Osteoblast (primary cell): ENCODE results near the gene PI4KA. TPM values are rescaled to one million over a fixed set of nuclear protein-coding genes. Genes with fewer than 3 reads are reported as not detected.

ENCODE experiments used
- DNase-seq: peaks from one replicate; pipeline ENCODE4 v3.0.0; 2011; ENCODE audit warnings: low spot score, mixed read lengths; ENCODE audit not compliant: insufficient read length; ENCODE audit errors: missing footprints
- H2AFZ ChIP-seq: 2 replicates; pipeline ENCODE4 v1.6.0; 2011; ENCODE audit warnings: mild to moderate bottlenecking, low read length
- H3K27ac ChIP-seq: 2 replicates; pipeline ENCODE4 v1.5.1; 2011; ENCODE audit warnings: mild to moderate bottlenecking, low read depth, low read length, moderate library complexity
- H3K27me3 ChIP-seq: 2 replicates; pipeline ENCODE4 v1.6.0; 2012; ENCODE audit warnings: mild to moderate bottlenecking, control low read depth, inconsistent platforms, low read length, moderate library complexity; ENCODE audit not compliant: insufficient read depth
- H3K36me3 ChIP-seq: 2 replicates; pipeline ENCODE4 v1.5.1; 2011; ENCODE audit warnings: mild to moderate bottlenecking, low read length, control low read depth, moderate library complexity; ENCODE audit not compliant: insufficient read depth
- H3K4me1 ChIP-seq: 2 replicates; pipeline ENCODE4 v1.5.1; 2011; ENCODE audit warnings: mild to moderate bottlenecking, low read length, control low read depth, moderate library complexity; ENCODE audit not compliant: insufficient read depth
- H3K4me2 ChIP-seq: 2 replicates; pipeline ENCODE4 v1.6.0; 2011; ENCODE audit warnings: mild to moderate bottlenecking, low read length; ENCODE audit not compliant: insufficient read depth
- H3K4me3 ChIP-seq: fragments of 200-600 bp; sonication (generic); 3 replicates; pipeline ENCODE4 v1.5.1; 2012; ENCODE audit warnings: mild to moderate bottlenecking, low read length, inconsistent platforms; ENCODE audit not compliant: insufficient read depth
- H3K79me2 ChIP-seq: 2 replicates; pipeline ENCODE4 v1.6.0; 2012; ENCODE audit warnings: mild to moderate bottlenecking, low read length, control low read depth, inconsistent platforms; ENCODE audit not compliant: insufficient read depth
- H3K9me3 ChIP-seq: 2 replicates; pipeline ENCODE4 v1.5.1; 2011; ENCODE audit warnings: low read depth, low read length, control low read depth
- H4K20me1 ChIP-seq: 2 replicates; pipeline ENCODE4 v1.6.0; 2012; ENCODE audit warnings: mild to moderate bottlenecking, low read length, control low read depth; ENCODE audit not compliant: insufficient read depth
- CTCF ChIP-seq: IDR thresholded peaks from 2 replicates; pipeline ENCODE4 v1.5.1; 2011; ENCODE audit warnings: mild to moderate bottlenecking, low read depth, low read length, moderate library complexity; ENCODE audit errors: extremely low read depth
- total RNA-seq: library from RNA; depleted of rRNA; stranded (reverse); fragments of >200 nt; gene quantifications from 2 replicates; pipeline ENCODE4 v1.2.3, GENCODE V29; 2012

Gene PI4KA
- total RNA-seq, 1 donor: 61.9 TPM

- Histone ChIP-seq H3K27ac (no peak overlapping the region), H2AFZ (no peak overlapping the region), H3K4me3 (no peak overlapping the region), H3K36me3 (peaks cover 54% of the 10 kb centered on the region), H3K4me1 (peaks cover 3% of the 10 kb centered on the region), H3K9me3 (no peaks in the 10 kb centered on the region), H3K79me2 (no peaks in the 10 kb centered on the region), H3K4me2 (no peak overlapping the region), H3K27me3 (no peaks in the 10 kb centered on the region), H4K20me1 (no peaks in the 10 kb centered on the region)
- DNase-seq: no peak
- TF ChIP-seq CTCF: no peak
These were observed 61.9 kb downstream of the PI4KA start for GRCh38 chr22:20796731-20797130.

GRCh38 chr22:20794650-20795413 is 63.8 kb downstream of the PI4KA start:
- no peak for TF ChIP-seq CTCF
- no peak for DNase-seq
- H3K9me3 ChIP-seq: no peaks in the 10 kb centered on the region
- no peaks in the 10 kb centered on the region for H3K27me3 ChIP-seq
- H3K4me1 ChIP-seq: peaks cover 3% of the 10 kb centered on the region
- no peak overlapping the region for H3K27ac ChIP-seq
- peaks cover 50% of the 10 kb centered on the region for H3K36me3 ChIP-seq
- H4K20me1 ChIP-seq: no peaks in the 10 kb centered on the region
- no peak overlapping the region for H3K4me2 ChIP-seq
- H3K79me2 ChIP-seq: no peaks in the 10 kb centered on the region
- H3K4me3 ChIP-seq: no peak overlapping the region
- no peak overlapping the region for H2AFZ ChIP-seq

GRCh38 chr22:20793748-20794649 is 64.6 kb downstream of the PI4KA start:
- peaks cover 45% of the 10 kb centered on the region for H3K36me3 ChIP-seq

More at GRCh38 chr22:20793748-20794649, 64.6 kb downstream of the PI4KA start:
- no peaks in the 10 kb centered on the region for H4K20me1 ChIP-seq
- H3K79me2 ChIP-seq: no peaks in the 10 kb centered on the region
- H2AFZ ChIP-seq: no peak overlapping the region
- no peak overlapping the region for H3K27ac ChIP-seq
- H3K4me3 ChIP-seq: no peak overlapping the region
- H3K27me3 ChIP-seq: no peaks in the 10 kb centered on the region
- no peak for DNase-seq
- H3K4me2 ChIP-seq: no peak overlapping the region
- H3K4me1 ChIP-seq: peaks cover 3% of the 10 kb centered on the region
- no peaks in the 10 kb centered on the region for H3K9me3 ChIP-seq
- no peak for TF ChIP-seq CTCF
